ENCODE results near the gene APOBEC3F.

- TF ChIP-seq EZH2phosphoT487 (IDR thresholded peaks at IDR 0.05; ENCODE audit: insufficient read depth, low read depth) (no peak), EZH2 (IDR thresholded peaks at IDR 0.05; ENCODE audit: insufficient read depth, poor library complexity, severe bottlenecking) (no peak)
Observed at GRCh38 chr22:39012533-39013511, 27.8 kb upstream of the APOBEC3F start.

All from GM23248 (cell line).